GM12865 (cell line): Measurements from ENCODE around the gene DNASE1L1.

Source experiments
- DNase-seq: peaks from one replicate; pipeline ENCODE4 v3.0.0; 2010; ENCODE audit warnings: low read depth
- H3K4me3 ChIP-seq: 2 replicates; pipeline ENCODE4 v1.5.1; 2011; ENCODE audit warnings: mild to moderate bottlenecking, low read depth, low read length, control low read depth
- TF ChIP-seq, protein P1 (sequence below): IDR thresholded peaks from 2 replicates; pipeline ENCODE4 v1.5.1; 2011; ENCODE audit warnings: low read length, control low read depth, low read depth, inconsistent platforms; ENCODE audit not compliant: insufficient read depth; ENCODE audit errors: missing control alignments

Gene DNASE1L1

DNA sequence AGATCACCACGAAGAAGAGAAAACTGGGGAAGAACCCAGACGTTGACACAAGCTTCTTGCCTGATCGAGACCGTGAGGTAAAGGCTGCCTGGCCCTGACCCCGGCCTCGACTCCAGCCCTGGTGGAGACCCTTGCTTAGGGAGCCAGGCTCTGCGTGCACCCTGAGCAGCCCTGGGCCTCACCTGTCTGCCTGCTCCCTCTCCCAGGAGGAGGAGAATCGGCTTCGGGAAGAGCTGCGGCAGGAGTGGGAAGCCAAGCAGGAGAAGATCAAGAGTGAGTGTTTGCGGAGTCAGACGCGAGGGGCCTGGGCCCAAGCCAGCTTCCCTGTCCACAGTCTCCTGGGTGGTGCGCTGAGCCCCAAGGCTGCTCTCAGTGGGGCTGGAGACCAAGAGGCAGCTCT lies 39.4 kb upstream of the DNASE1L1 start:
- DNase-seq: no peak
- TF ChIP-seq, protein P1, sequence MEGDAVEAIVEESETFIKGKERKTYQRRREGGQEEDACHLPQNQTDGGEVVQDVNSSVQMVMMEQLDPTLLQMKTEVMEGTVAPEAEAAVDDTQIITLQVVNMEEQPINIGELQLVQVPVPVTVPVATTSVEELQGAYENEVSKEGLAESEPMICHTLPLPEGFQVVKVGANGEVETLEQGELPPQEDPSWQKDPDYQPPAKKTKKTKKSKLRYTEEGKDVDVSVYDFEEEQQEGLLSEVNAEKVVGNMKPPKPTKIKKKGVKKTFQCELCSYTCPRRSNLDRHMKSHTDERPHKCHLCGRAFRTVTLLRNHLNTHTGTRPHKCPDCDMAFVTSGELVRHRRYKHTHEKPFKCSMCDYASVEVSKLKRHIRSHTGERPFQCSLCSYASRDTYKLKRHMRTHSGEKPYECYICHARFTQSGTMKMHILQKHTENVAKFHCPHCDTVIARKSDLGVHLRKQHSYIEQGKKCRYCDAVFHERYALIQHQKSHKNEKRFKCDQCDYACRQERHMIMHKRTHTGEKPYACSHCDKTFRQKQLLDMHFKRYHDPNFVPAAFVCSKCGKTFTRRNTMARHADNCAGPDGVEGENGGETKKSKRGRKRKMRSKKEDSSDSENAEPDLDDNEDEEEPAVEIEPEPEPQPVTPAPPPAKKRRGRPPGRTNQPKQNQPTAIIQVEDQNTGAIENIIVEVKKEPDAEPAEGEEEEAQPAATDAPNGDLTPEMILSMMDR: no peak
- no peak overlapping the region for H3K4me3 ChIP-seq

DNA sequence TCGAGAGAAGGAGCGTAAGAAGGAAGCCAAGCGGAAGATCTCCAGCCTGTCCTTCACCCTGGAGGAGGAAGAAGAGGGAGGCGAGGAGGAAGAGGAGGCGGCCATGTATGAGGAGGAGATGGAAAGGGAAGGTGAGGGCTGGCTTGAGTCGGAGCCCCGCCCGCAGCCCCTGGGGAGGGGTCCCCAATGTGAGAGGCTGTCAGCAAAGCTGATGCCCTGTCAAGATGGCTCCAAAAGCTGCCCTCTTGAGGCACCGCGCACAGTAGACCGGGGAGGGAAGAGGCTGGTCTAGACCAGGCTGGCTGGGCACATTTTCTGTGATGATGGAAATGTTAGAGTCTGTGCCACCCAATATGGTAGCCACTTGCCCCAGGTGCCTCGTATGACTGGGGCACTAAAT lies 37.4 kb upstream of the DNASE1L1 start:
- H3K4me3 ChIP-seq: no peak overlapping the region
- TF ChIP-seq, protein P1: no peak
- DNase-seq: no peak

DNA sequence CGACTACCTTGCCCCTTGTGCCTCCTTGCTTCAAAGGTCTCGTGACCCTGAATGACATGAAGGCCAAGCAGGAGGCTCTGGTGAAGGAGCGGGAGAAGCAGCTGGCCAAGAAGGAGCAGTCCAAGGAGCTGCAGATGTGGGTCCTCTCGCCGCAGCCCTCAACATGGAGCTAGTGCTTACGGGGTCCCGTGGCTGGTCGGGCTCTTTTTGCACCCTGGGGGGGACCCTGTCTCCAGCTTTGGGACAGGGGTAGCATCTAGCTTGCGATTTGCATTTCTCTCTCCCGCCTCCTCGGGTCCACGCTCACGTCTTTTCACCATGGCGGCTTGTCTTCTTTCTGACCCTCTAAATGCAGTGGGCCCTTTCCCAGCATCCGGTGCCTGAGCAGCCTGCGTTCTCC lies 36.7 kb upstream of the DNASE1L1 start:
- TF ChIP-seq, protein P1: no peak
- H3K4me3 ChIP-seq: no peak overlapping the region
- DNase-seq: no peak

DNA sequence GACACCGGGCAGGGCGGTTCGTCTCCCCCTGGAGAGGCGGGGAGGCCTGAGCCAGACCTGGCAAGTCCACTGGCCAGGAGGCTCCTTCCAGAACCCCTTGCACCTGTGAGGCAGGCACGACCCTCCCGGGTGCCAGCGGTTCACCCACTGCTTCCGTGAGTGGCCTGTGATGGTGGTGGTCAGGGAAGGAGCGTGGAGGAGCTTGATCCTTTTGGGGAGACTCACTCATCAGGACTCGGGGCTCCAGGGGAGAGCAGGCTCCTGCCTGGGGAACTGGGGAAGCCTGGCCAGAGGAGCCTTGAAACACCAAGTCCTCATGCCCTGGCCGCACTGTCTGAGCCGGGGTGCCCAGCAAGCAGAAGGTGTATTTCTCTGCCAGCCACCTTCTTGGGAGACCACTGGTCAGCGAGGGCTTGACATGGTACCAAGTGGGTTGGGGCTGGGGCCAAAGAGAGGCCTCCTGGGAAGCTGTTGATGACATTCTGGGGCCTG lies 35.7 kb upstream of the DNASE1L1 start:
- TF ChIP-seq, protein P1: no peak
- DNase-seq: no peak
- peak overlapping the region; percentile 68 for H3K4me3 ChIP-seq

DNA sequence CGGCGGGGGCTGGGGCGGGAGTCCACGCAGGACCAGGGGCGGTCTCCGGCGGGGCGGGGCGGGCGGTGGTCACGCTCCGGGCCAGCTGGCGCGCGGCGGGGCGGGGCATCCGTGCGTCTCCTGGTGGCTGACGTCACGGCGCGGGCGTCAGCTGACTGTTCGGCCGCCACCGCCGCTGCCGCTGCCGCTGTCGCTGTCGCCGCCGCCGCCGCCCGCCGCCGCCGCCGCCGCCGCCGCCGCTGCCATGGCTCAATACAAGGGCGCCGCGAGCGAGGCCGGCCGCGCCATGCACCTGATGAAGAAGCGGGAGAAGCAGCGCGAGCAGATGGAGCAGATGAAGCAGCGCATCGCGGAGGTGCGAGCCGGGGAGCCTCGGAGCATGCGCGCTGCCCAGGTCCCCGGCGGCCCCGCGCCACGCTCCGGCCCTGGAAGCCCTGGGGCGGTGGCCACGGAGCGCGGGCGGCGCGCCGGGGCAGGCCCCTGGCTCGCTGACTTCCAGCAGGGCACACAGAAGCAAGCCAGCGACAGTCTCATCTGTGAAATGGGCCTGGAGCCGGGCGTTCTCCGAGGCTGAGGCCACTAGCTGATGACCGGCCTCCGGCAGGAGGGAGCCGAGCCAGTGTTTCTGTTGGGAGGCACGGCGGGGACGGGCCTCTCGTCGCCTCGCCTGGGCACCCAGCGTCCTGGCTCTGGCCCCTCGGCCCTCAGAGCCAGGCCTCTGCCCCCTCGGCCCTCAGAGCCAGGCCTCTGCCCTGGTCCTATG lies 35.1 kb upstream of the DNASE1L1 start, which contains the start of gene FAM50A:
FAM50A (plus strand) TSS at position 150 of the 763 bp plus-strand sequence; CDS start at position 245, 95 bp downstream.
- DNase-seq: peak; percentile 74
- H3K4me3 ChIP-seq: peak within 1 kb of the TSS; percentile 68
- TF ChIP-seq, protein P1: no peak

DNA sequence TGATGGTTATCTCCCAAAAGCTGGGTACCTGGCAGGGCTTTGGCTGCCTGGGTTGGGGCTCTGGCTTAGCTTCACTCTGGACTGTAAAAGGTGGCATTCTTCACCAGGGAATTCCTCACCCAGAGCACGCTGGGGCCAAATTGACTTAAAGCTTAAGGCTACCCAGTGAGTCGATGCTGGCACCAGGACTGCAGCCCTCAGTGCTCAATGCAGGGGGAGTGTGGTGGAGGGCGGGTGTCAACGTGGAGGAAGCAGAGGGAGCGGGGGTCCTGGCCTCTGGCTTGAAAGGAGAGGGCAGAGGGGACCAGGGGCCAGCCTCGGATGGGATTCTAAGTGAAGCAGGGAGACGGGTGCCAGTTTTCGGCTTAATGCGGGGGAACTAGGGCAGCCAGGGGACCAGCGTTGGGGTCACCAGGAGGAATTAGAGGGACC lies 34.4 kb upstream of the DNASE1L1 start:
- no peak for DNase-seq
- peak overlapping the region; percentile 10 for H3K4me3 ChIP-seq
- TF ChIP-seq, protein P1: no peak
